HepG2 (cell line): ENCODE measurements around the gene POLE3. TPM values are rescaled to one million over a fixed set of nuclear protein-coding genes. Genes with fewer than 3 reads are reported as not detected.

Source experiments
- ARNTL ChIP-seq: sonication (generic); formaldehyde crosslinking; IDR thresholded peaks from 2 replicates; pipeline ENCODE4 v1.4.0; 2020; ENCODE audit warnings: mild to moderate bottlenecking, missing genetic modification reagents
- BORCS8-MEF2B ChIP-seq: sonication (generic); formaldehyde crosslinking; IDR thresholded peaks from 2 replicates; pipeline ENCODE4 v1.8.0; 2022; ENCODE audit warnings: mild to moderate bottlenecking, missing genetic modification reagents
- FOSL2 ChIP-seq: sonication (generic); formaldehyde crosslinking; IDR thresholded peaks from 2 replicates; pipeline ENCODE4 v1.4.0; 2020; ENCODE audit warnings: missing genetic modification reagents
- HNRNPL ChIP-seq: fragments of 200-400 bp; formaldehyde crosslinking; IDR thresholded peaks from 2 replicates; pipeline ENCODE4 v1.6.1; 2017; ENCODE audit warnings: mild to moderate bottlenecking, low read depth, low read length
- IKZF4 ChIP-seq: sonication (generic); formaldehyde crosslinking; IDR thresholded peaks from 2 replicates; pipeline ENCODE4 v1.5.1; 2020; ENCODE audit warnings: borderline replicate concordance, mild to moderate bottlenecking, low read depth, missing genetic modification reagents; ENCODE audit errors: not compliant biosample characterization
- KLF15 ChIP-seq: sonication (generic); formaldehyde crosslinking; IDR thresholded peaks from 2 replicates; pipeline ENCODE4 v1.8.1; 2023; ENCODE audit warnings: borderline replicate concordance, mild to moderate bottlenecking, inconsistent platforms, missing genetic modification reagents, mixed read lengths
- NFYC ChIP-seq: IDR thresholded peaks from 2 replicates; pipeline ENCODE4 v1.6.1; 2016; ENCODE audit warnings: missing genetic modification reagents, missing compliant biosample characterization
- ZBTB21 ChIP-seq: sonication (generic); formaldehyde crosslinking; IDR thresholded peaks from 2 replicates; pipeline ENCODE4 v1.4.0; 2020; ENCODE audit warnings: missing genetic modification reagents
- ZBTB34 ChIP-seq: sonication (generic); formaldehyde crosslinking; IDR thresholded peaks from 2 replicates; pipeline ENCODE4 v1.8.0; 2022; ENCODE audit warnings: mild to moderate bottlenecking, missing genetic modification reagents
- ZBTB7B ChIP-seq: sonication (generic); formaldehyde crosslinking; IDR thresholded peaks from 2 replicates; pipeline ENCODE4 v1.4.0; 2020; ENCODE audit warnings: missing genetic modification reagents
- ZFP90 ChIP-seq: sonication (generic); formaldehyde crosslinking; IDR thresholded peaks from 2 replicates; pipeline ENCODE4 v1.8.0; 2022; ENCODE audit warnings: missing genetic modification reagents, mild to moderate bottlenecking, inconsistent platforms, borderline replicate concordance
- ZNF513 ChIP-seq: sonication (generic); formaldehyde crosslinking; conservative IDR thresholded peaks from 2 replicates; pipeline ENCODE4 v1.5.0; 2020; ENCODE audit warnings: missing genetic modification reagents
- ZNF569 ChIP-seq: sonication (generic); formaldehyde crosslinking; IDR thresholded peaks from 2 replicates; pipeline ENCODE4 v1.5.0; 2020; ENCODE audit warnings: mild to moderate bottlenecking, missing genetic modification reagents, moderate library complexity, borderline replicate concordance
- ZSCAN29 ChIP-seq: sonication (generic); formaldehyde crosslinking; conservative IDR thresholded peaks from 2 replicates; pipeline ENCODE4 v1.4.0; 2020; ENCODE audit warnings: mild to moderate bottlenecking, missing genetic modification reagents
- polyA plus RNA-seq, 8 experiments: library from polyadenylated mRNA; depleted of rRNA in 3 of 8; stranded (reverse) in 7 of 8; unstranded in 1 of 8; fragments of >200 nt; fragmentation: Illumina TruSeq in 4 of 8; extraction: Trizol in 4 of 8; gene quantifications; 2 replicates each; pipeline versions ENCODE4 v1.2.1 to v1.2.3, GENCODE V29; 2011 to 2016; ENCODE audit warnings: low read depth in 4 of 8, missing spikeins in 1 of 8, mixed read lengths in 1 of 8; ENCODE audit not compliant: insufficient read depth in 1 of 8
- total RNA-seq, 5 experiments: library from RNA; depleted of rRNA; stranded (reverse); fragments of >200 nt; fragmentation: Illumina TruSeq; extraction: Trizol; gene quantifications; 2 replicates each; pipeline ENCODE4 v1.2.3, GENCODE V29; 2016; ENCODE audit warnings: low read depth in 1 of 5
- TF ChIP-seq, protein P1 (sequence below): sonication (generic); formaldehyde crosslinking; IDR thresholded peaks from 2 replicates; pipeline ENCODE4 v1.4.0; 2020; ENCODE audit warnings: missing genetic modification reagents
- TF ChIP-seq, protein P2 (sequence below): IDR thresholded peaks from 2 replicates; pipeline ENCODE4 v1.4.0; 2020; ENCODE audit warnings: mild to moderate bottlenecking, missing genetic modification reagents
- TF ChIP-seq, protein P3 (sequence below), 2 experiments: fragments of 450-650 bp in 1 of 2; sonication (generic) in 1 of 2; formaldehyde crosslinking; IDR thresholded peaks; 2 replicates each; pipeline versions ENCODE4 v1.5.0 to v1.8.0; 2020 to 2022; ENCODE audit warnings: mild to moderate bottlenecking in 1 of 2, missing genetic modification reagents in 1 of 2

The POLE3 gene
- total and polyA plus RNA-seq, 2 of the 13 experiments (the other 11 are each of a cell fraction or from before 2014, with no cell fraction given): 36.0 to 77.2 TPM

- TF ChIP-seq ZBTB34 (CRISPR knock-in tag) (peak; percentile 68; the same call in 1 of the 2 replicates), ZFP90 (CRISPR knock-in tag) (peak; percentile 86; the same call in 1 of the 2 replicates), KLF15 (peak; percentile 55; the same call in 1 of the 2 replicates), HNRNPL (no peak), BORCS8-MEF2B (CRISPR knock-in tag) (peak; percentile 62; the same call in 1 of the 2 replicates), ZNF513 (no peak), ARNTL (CRISPR knock-in tag) (peak; percentile 68; the same call in 1 of the 2 replicates), IKZF4 (peak; percentile 22), ZNF569 (CRISPR knock-in tag) (0 out of 2 replicates have a peak, but pooled peaks have one; percentile 60), NFYC (peak; percentile 78), ZSCAN29 (CRISPR knock-in tag) (peak; percentile 89; the same call in 1 of the 2 replicates), ZBTB7B (CRISPR knock-in tag) (peak; percentile 87), FOSL2 (0 out of 2 replicates have a peak, but pooled peaks have one; percentile 13), ZBTB21 (no peak)
- TF ChIP-seq, protein P1, sequence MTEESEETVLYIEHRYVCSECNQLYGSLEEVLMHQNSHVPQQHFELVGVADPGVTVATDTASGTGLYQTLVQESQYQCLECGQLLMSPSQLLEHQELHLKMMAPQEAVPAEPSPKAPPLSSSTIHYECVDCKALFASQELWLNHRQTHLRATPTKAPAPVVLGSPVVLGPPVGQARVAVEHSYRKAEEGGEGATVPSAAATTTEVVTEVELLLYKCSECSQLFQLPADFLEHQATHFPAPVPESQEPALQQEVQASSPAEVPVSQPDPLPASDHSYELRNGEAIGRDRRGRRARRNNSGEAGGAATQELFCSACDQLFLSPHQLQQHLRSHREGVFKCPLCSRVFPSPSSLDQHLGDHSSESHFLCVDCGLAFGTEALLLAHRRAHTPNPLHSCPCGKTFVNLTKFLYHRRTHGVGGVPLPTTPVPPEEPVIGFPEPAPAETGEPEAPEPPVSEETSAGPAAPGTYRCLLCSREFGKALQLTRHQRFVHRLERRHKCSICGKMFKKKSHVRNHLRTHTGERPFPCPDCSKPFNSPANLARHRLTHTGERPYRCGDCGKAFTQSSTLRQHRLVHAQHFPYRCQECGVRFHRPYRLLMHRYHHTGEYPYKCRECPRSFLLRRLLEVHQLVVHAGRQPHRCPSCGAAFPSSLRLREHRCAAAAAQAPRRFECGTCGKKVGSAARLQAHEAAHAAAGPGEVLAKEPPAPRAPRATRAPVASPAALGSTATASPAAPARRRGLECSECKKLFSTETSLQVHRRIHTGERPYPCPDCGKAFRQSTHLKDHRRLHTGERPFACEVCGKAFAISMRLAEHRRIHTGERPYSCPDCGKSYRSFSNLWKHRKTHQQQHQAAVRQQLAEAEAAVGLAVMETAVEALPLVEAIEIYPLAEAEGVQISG: peak; percentile 78
- TF ChIP-seq, protein P2, sequence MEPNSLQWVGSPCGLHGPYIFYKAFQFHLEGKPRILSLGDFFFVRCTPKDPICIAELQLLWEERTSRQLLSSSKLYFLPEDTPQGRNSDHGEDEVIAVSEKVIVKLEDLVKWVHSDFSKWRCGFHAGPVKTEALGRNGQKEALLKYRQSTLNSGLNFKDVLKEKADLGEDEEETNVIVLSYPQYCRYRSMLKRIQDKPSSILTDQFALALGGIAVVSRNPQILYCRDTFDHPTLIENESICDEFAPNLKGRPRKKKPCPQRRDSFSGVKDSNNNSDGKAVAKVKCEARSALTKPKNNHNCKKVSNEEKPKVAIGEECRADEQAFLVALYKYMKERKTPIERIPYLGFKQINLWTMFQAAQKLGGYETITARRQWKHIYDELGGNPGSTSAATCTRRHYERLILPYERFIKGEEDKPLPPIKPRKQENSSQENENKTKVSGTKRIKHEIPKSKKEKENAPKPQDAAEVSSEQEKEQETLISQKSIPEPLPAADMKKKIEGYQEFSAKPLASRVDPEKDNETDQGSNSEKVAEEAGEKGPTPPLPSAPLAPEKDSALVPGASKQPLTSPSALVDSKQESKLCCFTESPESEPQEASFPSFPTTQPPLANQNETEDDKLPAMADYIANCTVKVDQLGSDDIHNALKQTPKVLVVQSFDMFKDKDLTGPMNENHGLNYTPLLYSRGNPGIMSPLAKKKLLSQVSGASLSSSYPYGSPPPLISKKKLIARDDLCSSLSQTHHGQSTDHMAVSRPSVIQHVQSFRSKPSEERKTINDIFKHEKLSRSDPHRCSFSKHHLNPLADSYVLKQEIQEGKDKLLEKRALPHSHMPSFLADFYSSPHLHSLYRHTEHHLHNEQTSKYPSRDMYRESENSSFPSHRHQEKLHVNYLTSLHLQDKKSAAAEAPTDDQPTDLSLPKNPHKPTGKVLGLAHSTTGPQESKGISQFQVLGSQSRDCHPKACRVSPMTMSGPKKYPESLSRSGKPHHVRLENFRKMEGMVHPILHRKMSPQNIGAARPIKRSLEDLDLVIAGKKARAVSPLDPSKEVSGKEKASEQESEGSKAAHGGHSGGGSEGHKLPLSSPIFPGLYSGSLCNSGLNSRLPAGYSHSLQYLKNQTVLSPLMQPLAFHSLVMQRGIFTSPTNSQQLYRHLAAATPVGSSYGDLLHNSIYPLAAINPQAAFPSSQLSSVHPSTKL (CRISPR knock-in tag): peak; percentile 69
- TF ChIP-seq, protein P3, sequence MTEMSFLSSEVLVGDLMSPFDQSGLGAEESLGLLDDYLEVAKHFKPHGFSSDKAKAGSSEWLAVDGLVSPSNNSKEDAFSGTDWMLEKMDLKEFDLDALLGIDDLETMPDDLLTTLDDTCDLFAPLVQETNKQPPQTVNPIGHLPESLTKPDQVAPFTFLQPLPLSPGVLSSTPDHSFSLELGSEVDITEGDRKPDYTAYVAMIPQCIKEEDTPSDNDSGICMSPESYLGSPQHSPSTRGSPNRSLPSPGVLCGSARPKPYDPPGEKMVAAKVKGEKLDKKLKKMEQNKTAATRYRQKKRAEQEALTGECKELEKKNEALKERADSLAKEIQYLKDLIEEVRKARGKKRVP (CRISPR knock-in tag; IDR thresholded peaks at IDR 0.05): no peak
Observed at GRCh38 chr9:113401027-113401792, 9.3 kb downstream of the POLE3 start, which contains the start of gene ALAD (continued).
